Subcutaneous adipose tissue (tissue), 4 donors: Measurements from ENCODE around the gene PIEZO2. TPM values are rescaled to one million over a fixed set of nuclear protein-coding genes. Genes with fewer than 3 reads are reported as not detected.

ENCODE experiments used
- CTCF ChIP-seq: fragments of 450-650 bp; IDR thresholded peaks from one replicate; pipeline ENCODE4 v1.5.1; 2016; ENCODE audit warnings: low read depth, mild to moderate bottlenecking, control low read depth, antibody characterized with exemption, moderate library complexity
- total RNA-seq, 4 donors: library from RNA; depleted of rRNA; stranded (reverse); fragments of >200 nt; gene quantifications; one replicate each; pipeline ENCODE4 v1.1.0, GENCODE V29; 2016

PIEZO2 gene
- total RNA-seq, 4 donors from 2014 or later = 0.85 to 2.2 (median 1.1) TPM

DNA sequence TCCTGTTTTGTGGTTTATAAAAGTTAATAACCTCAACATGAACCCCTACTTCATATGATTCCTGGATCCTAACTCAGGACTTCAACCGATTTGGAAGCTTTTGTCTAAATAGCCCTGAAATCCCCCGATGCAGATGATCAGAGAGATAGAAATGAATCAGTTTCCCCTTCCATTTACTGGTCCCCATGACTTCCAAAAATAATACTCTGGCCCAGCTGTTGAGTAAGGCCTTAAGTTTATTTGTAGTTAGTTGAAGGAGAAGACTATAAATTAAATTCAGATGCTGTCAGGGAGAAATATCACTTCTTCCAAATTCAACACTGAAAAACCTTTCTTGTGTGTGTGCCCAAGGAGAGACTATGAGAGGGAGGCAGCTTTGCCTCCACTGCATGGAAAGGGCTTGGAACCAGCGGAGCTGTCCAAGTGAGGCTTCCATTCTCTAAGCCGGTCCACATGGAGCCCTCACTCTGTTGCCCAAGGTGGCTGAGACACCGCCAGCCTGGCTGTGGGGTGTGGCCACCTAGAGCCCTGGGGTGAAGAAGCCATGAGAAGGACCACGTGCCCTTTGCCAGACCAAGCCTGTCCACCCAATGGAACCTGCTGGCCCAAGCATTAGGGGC lies 53.6 kb downstream of the PIEZO2 start:
- TF ChIP-seq CTCF = no peak

GRCh38 chr18:11095211-11095610 lies 54.2 kb downstream of the PIEZO2 start:
- no peak for TF ChIP-seq CTCF

DNA sequence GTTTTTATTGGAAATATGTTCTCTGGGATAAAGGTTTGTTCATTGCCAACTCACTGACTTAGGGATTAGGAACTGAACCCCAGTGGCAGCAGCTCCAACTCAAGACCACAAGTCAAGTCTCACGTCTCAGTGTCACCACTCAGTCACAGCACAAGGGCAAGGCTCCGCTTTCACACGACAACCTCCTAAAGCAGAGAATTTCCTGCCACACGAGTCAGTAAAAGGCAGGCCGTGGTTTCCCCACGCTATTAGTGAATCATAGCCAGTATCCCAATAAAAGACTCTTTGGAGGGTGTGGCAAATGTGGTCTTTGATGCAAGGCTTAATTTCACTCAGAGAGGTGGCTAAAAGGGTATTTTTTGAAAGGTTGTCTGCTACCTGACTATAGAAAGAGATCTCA lies 57.6 kb downstream of the PIEZO2 start:
- no peak for TF ChIP-seq CTCF

GRCh38 chr18:11089931-11090715 lies 59.2 kb downstream of the PIEZO2 start:
- no peak for TF ChIP-seq CTCF

- TF ChIP-seq CTCF = no peak
These were observed 68.3 kb downstream of the PIEZO2 start for GRCh38 chr18:11081009-11081532.

GRCh38 chr18:11078491-11078890 lies 70.9 kb downstream of the PIEZO2 start:
- TF ChIP-seq CTCF = no peak

- TF ChIP-seq CTCF = no peak
These were observed 71.7 kb downstream of the PIEZO2 start for GRCh38 chr18:11077548-11078187.
